Thyroid gland (tissue), 4 donors: ENCODE measurements around the gene DCAF8L2. TPM values are rescaled to one million over a fixed set of nuclear protein-coding genes. Genes with fewer than 3 reads are reported as not detected.
"Not testable (repeated sequence)": the region's sequence is repeated elsewhere in the genome, so short reads cannot be mapped to it uniquely, and the experiment has no call there.

ENCODE experiments used
- DNase-seq, 2 donors: peaks; one replicate each; pipeline ENCODE4 v3.0.0-alpha.2; 2019
- H3K27ac ChIP-seq, 3 donors: fragments of 200-600 bp; sonication (generic); 1 replicate in 2 of 3; 2 replicates in 1 of 3; pipeline ENCODE4 v1.5.1; 2016 to 2019; ENCODE audit warnings: mild to moderate bottlenecking in 1 of 3, moderate library complexity in 1 of 3
- H3K27me3 ChIP-seq: fragments of 200-600 bp; sonication (generic); one replicate; pipeline ENCODE4 v1.5.1; 2019
- H3K36me3 ChIP-seq, 2 donors: fragments of 200-600 bp; sonication (generic); one replicate each; pipeline ENCODE4 v1.5.1; 2016 to 2019
- H3K4me1 ChIP-seq, 2 donors: fragments of 200-600 bp; sonication (generic); one replicate each; pipeline ENCODE4 v1.5.1; 2017 to 2019
- H3K4me3 ChIP-seq, 3 donors: fragments of 200-600 bp; sonication (generic); replicated peaks in 1 of 3; 1 replicate in 2 of 3; 2 replicates in 1 of 3; pipeline ENCODE4 v1.5.1; 2016; ENCODE audit warnings: mild to moderate bottlenecking in 1 of 3
- H3K9me3 ChIP-seq: fragments of 200-600 bp; sonication (generic); one replicate; pipeline ENCODE4 v1.5.1; 2017
- CTCF ChIP-seq, 6 experiments: fragments of 200-600 bp in 3 of 6; fragments of 450-650 bp in 3 of 6; sonication (generic) in 3 of 6; IDR thresholded peaks; one replicate each; pipeline ENCODE4 v1.5.1; 2016 to 2019; ENCODE audit warnings: antibody characterized with exemption in 6 of 6, mild to moderate bottlenecking in 2 of 6, inconsistent platforms in 1 of 6, moderate library complexity in 1 of 6
- POLR2A ChIP-seq, 2 donors: fragments of 450-650 bp; IDR thresholded peaks; one replicate each; pipeline ENCODE4 v1.6.1; 2017; ENCODE audit warnings: antibody characterized with exemption in 2 of 2, mild to moderate bottlenecking in 2 of 2, moderate library complexity in 1 of 2
- WGBS, 2 donors: methylation state at CpG; one replicate each; pipeline ENCODE4 v1.1.5; 2017; 5-methylcytosine and 5-hydroxymethylcytosine counted together
- intact Hi-C: fragments of 100-400 bp; cut with DNase I; formaldehyde crosslinking; loops from one replicate; pipeline ENCODE4 v1.15.1; 2023
- total RNA-seq, 4 donors: library from RNA; depleted of rRNA; stranded (reverse); fragments of >200 nt; gene quantifications; one replicate each; pipeline ENCODE4 v1.2.3, GENCODE V29; 2016

The DCAF8L2 gene
- total RNA-seq, 4 donors from 2014 or later: 0.11 to 0.67 TPM; not detected in 2

- no peak for DNase-seq
- 79 to 82% methylated on average over 4 of the region's 4 CpGs for WGBS, 2 donors
- intact Hi-C loops: no loop called here
Measured at GRCh38 chrX:27674491-27674890, 84.3 kb downstream of the DCAF8L2 start.

GRCh38 chrX:27675493-27675892 is 85.3 kb downstream of the DCAF8L2 start:
- H3K9me3 ChIP-seq: no peaks in the 10 kb centered on the region
- H3K4me1 ChIP-seq: no peaks in the 10 kb centered on the region
- no peak overlapping the region for H3K4me3 ChIP-seq
- H3K27ac ChIP-seq: no peak overlapping the region
- TF ChIP-seq POLR2A (IDR thresholded peaks at IDR 0.05) (no peak), CTCF (IDR thresholded peaks at IDR 0.05) (no peak)
- no peak for DNase-seq
- H3K36me3 ChIP-seq: no peaks in the 10 kb centered on the region
- H3K27me3 ChIP-seq: no peaks in the 10 kb centered on the region
- 96 to 100% methylated on average over 1 of the region's 1 CpG for WGBS, 2 donors
- intact Hi-C loops: no loop called here

More at GRCh38 chrX:27674491-27674890, 84.3 kb downstream of the DCAF8L2 start:
- no peak overlapping the region for H3K27ac ChIP-seq
- no peaks in the 10 kb centered on the region for H3K36me3 ChIP-seq
- no peaks in the 10 kb centered on the region for H3K4me1 ChIP-seq
- no peaks in the 10 kb centered on the region for H3K27me3 ChIP-seq
- no peaks in the 10 kb centered on the region for H3K9me3 ChIP-seq
- H3K4me3 ChIP-seq: no peak overlapping the region
- TF ChIP-seq POLR2A (IDR thresholded peaks at IDR 0.05): no peak
- TF ChIP-seq CTCF (IDR thresholded peaks at IDR 0.05): no peak

- Histone ChIP-seq H3K27me3 (no peaks in the 10 kb centered on the region), H3K27ac (no peak overlapping the region), H3K4me1 (no peaks in the 10 kb centered on the region), H3K4me3 (no peak overlapping the region), H3K36me3 (no peaks in the 10 kb centered on the region), H3K9me3 (no peaks in the 10 kb centered on the region)
- TF ChIP-seq CTCF (IDR thresholded peaks at IDR 0.05): no peak
- TF ChIP-seq POLR2A (IDR thresholded peaks at IDR 0.05): no peak
- WGBS, 2 donors: 27 to 75% methylated on average over 1 of the region's 1 CpG
- DNase-seq: no peak
- intact Hi-C loops: no loop called here
Measured at GRCh38 chrX:27679281-27679680, 89.1 kb downstream of the DCAF8L2 start.

GRCh38 chrX:27680726-27681125 is 90.6 kb downstream of the DCAF8L2 start:
- TF ChIP-seq POLR2A (IDR thresholded peaks at IDR 0.05): no peak
- TF ChIP-seq CTCF (IDR thresholded peaks at IDR 0.05): no peak
- DNase-seq: no peak
- intact Hi-C loops: no loop called here
- Histone ChIP-seq H3K27ac (no peak overlapping the region), H3K27me3 (no peaks in the 10 kb centered on the region), H3K4me1 (no peaks in the 10 kb centered on the region), H3K9me3 (no peaks in the 10 kb centered on the region), H3K4me3 (no peak overlapping the region), H3K36me3 (no peaks in the 10 kb centered on the region)
- WGBS, 2 donors: 31 to 48% methylated on average over 1 of the region's 1 CpG

GRCh38 chrX:27683566-27684208 is 93.5 kb downstream of the DCAF8L2 start:
- intact Hi-C loops, DNase-seq, H3K27ac ChIP-seq, H3K36me3 ChIP-seq, H3K4me1 ChIP-seq, H3K4me3 ChIP-seq, H3K9me3 ChIP-seq, H3K27me3 ChIP-seq: not testable (repeated sequence)
- 27 to 30% methylated on average over 5 of the region's 5 CpGs for WGBS, 2 donors
